GM21381 (cell line): ENCODE results near the gene NTN1.

Source experiments
- ATAC-seq: cut with Tn5 transposase; IDR thresholded peaks from one replicate; pipeline ENCODE4 v1.9.1; 2021; ENCODE audit warnings: mild to moderate bottlenecking, moderate library complexity; ENCODE audit not compliant: unreplicated experiment

The NTN1 gene

GRCh38 chr17:9211133-9211765 is 189.9 kb downstream of the NTN1 start:
- ATAC-seq = no peak

GRCh38 chr17:9212376-9213302 is 191.3 kb downstream of the NTN1 start:
- no peak for ATAC-seq

- ATAC-seq = no peak
Measured at GRCh38 chr17:9213303-9213640, 192.0 kb downstream of the NTN1 start.

- ATAC-seq = no peak
Measured at GRCh38 chr17:9215465-9215864, 194.2 kb downstream of the NTN1 start.

- ATAC-seq = no peak
Measured at GRCh38 chr17:9217151-9218056, 196.1 kb downstream of the NTN1 start.

- no peak for ATAC-seq
Measured at GRCh38 chr17:9218064-9218635, 196.8 kb downstream of the NTN1 start.

- no peak for ATAC-seq
Measured at GRCh38 chr17:9218911-9219310, 197.6 kb downstream of the NTN1 start.

GRCh38 chr17:9219631-9220397 is 198.5 kb downstream of the NTN1 start:
- ATAC-seq = no peak

GRCh38 chr17:9220398-9221146 is 199.3 kb downstream of the NTN1 start:
- no peak for ATAC-seq

GRCh38 chr17:9221147-9221921 is 200.0 kb downstream of the NTN1 start:
- no peak for ATAC-seq

GRCh38 chr17:9221922-9222180 is 200.5 kb downstream of the NTN1 start:
- ATAC-seq = no peak

- no peak for ATAC-seq
Measured at GRCh38 chr17:9223531-9223930, 202.2 kb downstream of the NTN1 start.

- ATAC-seq = no peak
Measured at GRCh38 chr17:9224485-9224884, 203.2 kb downstream of the NTN1 start.

GRCh38 chr17:9225305-9226101 is 204.2 kb downstream of the NTN1 start:
- ATAC-seq = no peak

GRCh38 chr17:9226130-9226793 is 205.0 kb downstream of the NTN1 start:
- ATAC-seq = no peak

GRCh38 chr17:9226794-9227135 is 205.5 kb downstream of the NTN1 start:
- no peak for ATAC-seq

GRCh38 chr17:9227819-9228407 is 206.6 kb downstream of the NTN1 start:
- no peak for ATAC-seq
